Body of pancreas (tissue), 4 donors: ENCODE data around the gene POLD1. TPM values are rescaled to one million over a fixed set of nuclear protein-coding genes. Genes with fewer than 3 reads are reported as not detected.
A peak's percentile ranks its signal among the peaks of the same experiment; 100 is the strongest.

Experiments
- ATAC-seq: fragments of 150-250 bp; one replicate; pipeline ENCODE4 v1.9.1; 2016
- DNase-seq, 4 donors: peaks; one replicate each; pipeline ENCODE4 v3.0.0-alpha.2; 2019
- H3K27ac ChIP-seq, 4 donors: fragments of 200-600 bp; sonication (generic); 1 replicate in 3 of 4; 2 replicates in 1 of 4; pipeline versions ENCODE4 v1.5.1 to v1.6.1; 2016 to 2019; ENCODE audit warnings: mild to moderate bottlenecking in 1 of 4, mixed read lengths in 1 of 4, moderate library complexity in 1 of 4
- H3K27me3 ChIP-seq, 2 donors: fragments of 200-600 bp; sonication (generic); one replicate each; pipeline ENCODE4 v1.6.0; 2016; ENCODE audit warnings: mild to moderate bottlenecking in 1 of 2
- H3K36me3 ChIP-seq, 2 donors: fragments of 200-600 bp; sonication (generic); replicated peaks in 1 of 2; 2 replicates each; pipeline ENCODE4 v1.5.1; 2016; ENCODE audit warnings: low read depth in 2 of 2; ENCODE audit not compliant: insufficient read depth in 1 of 2
- H3K4me1 ChIP-seq: fragments of 200-600 bp; sonication (generic); one replicate; pipeline ENCODE4 v1.6.0; 2016
- H3K4me3 ChIP-seq, 2 donors: fragments of 200-600 bp; sonication (generic); 1 replicate in 1 of 2; 2 replicates in 1 of 2; pipeline ENCODE4 v1.5.1; 2016 to 2019
- H3K9me3 ChIP-seq, 3 donors: fragments of 200-600 bp; sonication (generic); 1 replicate in 2 of 3; 2 replicates in 1 of 3; pipeline ENCODE4 v1.5.1; 2016
- POLR2A ChIP-seq, 3 donors: fragments of 450-650 bp; IDR thresholded peaks; one replicate each; pipeline ENCODE4 v1.6.1; 2016; ENCODE audit warnings: antibody characterized with exemption in 3 of 3, mild to moderate bottlenecking in 2 of 3
- WGBS, 2 donors: methylation state at CpG; one replicate each; pipeline ENCODE4 v1.1.5; 2017; 5-methylcytosine and 5-hydroxymethylcytosine counted together
- intact Hi-C: fragments of 100-400 bp; cut with DNase I; formaldehyde crosslinking; loops from one replicate; pipeline ENCODE4 v1.15.1; 2023
- total RNA-seq, 2 donors: library from RNA; depleted of rRNA; stranded (reverse); fragments of >200 nt; gene quantifications; one replicate each; pipeline ENCODE4 v1.1.0, GENCODE V29; 2016
- TF ChIP-seq, protein P1 (sequence below), 7 experiments: fragments of 450-650 bp in 4 of 7; fragments of 200-600 bp in 3 of 7; sonication (generic) in 3 of 7; IDR thresholded peaks; one replicate each; pipeline ENCODE4 v1.5.1; 2016 to 2019; ENCODE audit warnings: antibody characterized with exemption in 7 of 7

POLD1 gene
- total RNA-seq, 2 donors from 2014 or later: 13.2 to 13.8 TPM

DNA sequence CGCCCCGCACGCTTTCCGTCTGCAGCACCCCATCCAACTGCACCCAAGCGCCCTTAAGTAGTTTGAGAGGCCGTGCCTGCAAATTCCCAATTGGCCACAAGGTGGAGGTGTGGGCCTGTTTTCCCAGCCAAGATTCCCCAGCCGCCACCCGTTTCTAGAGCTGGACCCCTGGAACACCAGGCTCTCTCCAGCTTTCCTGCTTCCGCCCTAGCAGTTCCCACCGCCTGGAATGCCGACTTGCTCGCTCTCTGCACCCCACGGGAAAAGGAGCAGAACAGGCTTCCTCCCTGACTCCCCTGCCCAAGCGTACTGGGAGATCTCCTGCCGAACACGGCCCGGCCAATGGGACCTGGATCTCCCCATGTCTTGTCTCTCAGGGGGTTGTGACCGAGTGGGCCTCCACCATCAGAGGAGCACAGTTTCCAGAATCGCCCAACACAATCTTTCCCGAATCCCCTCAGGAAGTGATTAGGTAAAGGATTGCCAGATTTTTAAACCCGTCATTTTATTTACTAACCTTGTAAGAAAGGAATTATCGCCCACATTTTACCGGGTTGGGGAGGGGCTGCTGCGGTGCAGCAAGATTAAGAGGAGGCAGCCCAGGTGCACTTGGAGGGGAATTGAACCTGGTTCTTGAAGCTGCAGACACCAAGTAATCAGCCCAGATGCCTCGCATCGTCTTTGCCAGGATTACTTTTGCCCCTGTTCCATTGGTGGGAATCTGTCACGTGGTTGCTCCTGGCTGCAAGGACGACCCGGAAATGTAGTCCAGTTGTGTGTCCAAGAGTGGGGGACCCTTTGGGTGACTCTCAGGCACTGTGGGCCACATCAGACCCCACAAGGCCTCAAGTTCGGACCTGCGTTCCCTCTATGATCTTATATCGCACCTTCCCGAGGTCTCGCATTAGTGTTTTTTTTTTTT lies 15.2 kb upstream of the POLD1 start:
- Histone ChIP-seq H3K4me1 (peaks cover 5% of the 10 kb centered on the region), H3K4me3 (peak overlapping the region; percentile 37 to 38), H3K27me3 (no peaks in the 10 kb centered on the region), H3K27ac (peak overlapping the region; percentile 6 to 85 (median 65)), H3K9me3 (no peaks in the 10 kb centered on the region), H3K36me3 (no peaks in the 10 kb centered on the region)
- WGBS, 2 donors: 7% methylated on average over 30 to 34 of the region's 34 CpGs
- peak; percentile 94 for ATAC-seq
- DNase-seq: peak; percentile 86 to 92 (median 88)
- TF ChIP-seq POLR2A (IDR thresholded peaks at IDR 0.05): peak in 2 of 3 donors; percentile 22 to 39
- TF ChIP-seq, protein P1, sequence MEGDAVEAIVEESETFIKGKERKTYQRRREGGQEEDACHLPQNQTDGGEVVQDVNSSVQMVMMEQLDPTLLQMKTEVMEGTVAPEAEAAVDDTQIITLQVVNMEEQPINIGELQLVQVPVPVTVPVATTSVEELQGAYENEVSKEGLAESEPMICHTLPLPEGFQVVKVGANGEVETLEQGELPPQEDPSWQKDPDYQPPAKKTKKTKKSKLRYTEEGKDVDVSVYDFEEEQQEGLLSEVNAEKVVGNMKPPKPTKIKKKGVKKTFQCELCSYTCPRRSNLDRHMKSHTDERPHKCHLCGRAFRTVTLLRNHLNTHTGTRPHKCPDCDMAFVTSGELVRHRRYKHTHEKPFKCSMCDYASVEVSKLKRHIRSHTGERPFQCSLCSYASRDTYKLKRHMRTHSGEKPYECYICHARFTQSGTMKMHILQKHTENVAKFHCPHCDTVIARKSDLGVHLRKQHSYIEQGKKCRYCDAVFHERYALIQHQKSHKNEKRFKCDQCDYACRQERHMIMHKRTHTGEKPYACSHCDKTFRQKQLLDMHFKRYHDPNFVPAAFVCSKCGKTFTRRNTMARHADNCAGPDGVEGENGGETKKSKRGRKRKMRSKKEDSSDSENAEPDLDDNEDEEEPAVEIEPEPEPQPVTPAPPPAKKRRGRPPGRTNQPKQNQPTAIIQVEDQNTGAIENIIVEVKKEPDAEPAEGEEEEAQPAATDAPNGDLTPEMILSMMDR (IDR thresholded peaks at IDR 0.05): peak; percentile 84 to 90 (median 86)
- intact Hi-C loops: loop anchor here (5.0 kb wide), 1 partner anchor 418 kb away; no protein-coding TSS in a partner anchor

DNA sequence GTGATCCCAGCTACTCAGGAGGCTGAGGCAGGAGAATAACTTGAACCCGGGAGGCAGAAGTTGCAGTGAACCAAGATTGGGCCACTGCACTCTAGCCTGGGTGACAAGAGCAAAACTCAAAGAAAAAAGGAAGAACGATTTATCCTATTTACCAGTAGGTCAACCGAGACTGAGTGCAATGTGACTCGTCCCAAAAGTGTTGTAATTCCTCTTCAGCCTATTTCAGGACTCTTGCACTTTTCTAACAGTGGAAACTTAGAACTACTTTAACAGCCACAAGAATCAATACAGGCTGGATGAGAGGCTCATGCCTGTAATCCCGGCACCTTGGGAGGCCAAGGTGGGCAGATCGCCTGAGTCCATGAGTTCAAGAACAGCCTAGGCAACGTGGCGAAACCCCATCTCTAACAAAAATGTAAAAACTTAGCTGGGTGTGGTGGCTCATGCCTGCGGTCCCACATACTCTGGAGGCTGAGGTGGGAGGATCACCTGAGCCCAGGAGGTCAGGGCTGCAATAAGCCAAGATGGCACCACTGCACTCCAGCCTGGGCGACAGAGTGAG lies 12.2 kb upstream of the POLD1 start:
- H3K27me3 ChIP-seq: no peaks in the 10 kb centered on the region
- H3K4me1 ChIP-seq: peaks cover 9% of the 10 kb centered on the region
- ATAC-seq (no peak), DNase-seq (no peak)
- H3K36me3 ChIP-seq: no peaks in the 10 kb centered on the region
- intact Hi-C loops: loop anchor here (5.0 kb wide), 1 partner anchor 90 kb away; no protein-coding TSS in a partner anchor
- H3K9me3 ChIP-seq: no peaks in the 10 kb centered on the region
- TF ChIP-seq, protein P1 (IDR thresholded peaks at IDR 0.05): no peak
- TF ChIP-seq POLR2A (IDR thresholded peaks at IDR 0.05): no peak
- H3K27ac ChIP-seq: no peak overlapping the region
- 72 to 77% methylated on average over 9 to 10 of the region's 10 CpGs for WGBS, 2 donors
- H3K4me3 ChIP-seq: no peak overlapping the region

DNA sequence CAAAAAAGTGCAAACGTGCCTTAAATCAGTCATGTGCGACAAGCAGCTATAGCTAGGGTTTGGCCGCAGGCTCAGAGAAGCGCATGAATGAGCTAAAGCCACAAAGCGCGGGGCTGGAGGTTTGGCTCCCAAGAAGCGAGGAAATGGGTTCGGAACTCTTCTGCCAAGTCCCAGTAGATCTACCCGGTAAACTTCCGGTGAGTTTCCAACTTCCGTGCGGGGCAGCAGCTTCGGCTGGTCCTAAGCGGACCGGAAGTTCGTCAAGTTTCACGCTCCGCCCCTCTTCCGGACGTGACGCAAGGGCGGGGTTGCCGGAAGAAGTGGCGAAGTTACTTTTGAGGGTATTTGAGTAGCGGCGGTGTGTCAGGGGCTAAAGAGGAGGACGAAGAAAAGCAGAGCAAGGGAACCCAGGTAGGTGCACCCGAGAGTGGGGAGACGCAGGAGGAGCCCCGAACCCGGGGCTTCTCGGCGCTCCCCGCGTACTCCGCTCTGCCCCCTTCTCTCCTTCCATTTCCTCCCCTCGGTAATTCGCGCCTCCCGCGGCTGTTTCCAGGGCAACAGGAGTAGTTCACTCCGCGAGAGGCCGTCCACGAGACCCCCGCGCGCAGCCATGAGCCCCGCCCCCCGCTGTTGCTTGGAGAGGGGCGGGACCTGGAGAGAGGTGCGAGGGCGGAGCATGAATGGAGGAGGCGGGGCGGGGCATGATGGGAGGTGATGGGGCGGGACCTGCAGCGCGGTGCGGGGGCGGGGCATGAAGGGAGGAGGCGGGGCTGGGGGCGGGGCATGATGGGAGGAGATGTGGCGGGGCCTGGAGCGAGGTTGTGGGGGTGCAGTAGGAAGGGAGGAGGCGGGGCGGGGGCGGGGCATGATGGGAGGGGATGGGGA lies 7.7 kb upstream of the POLD1 start, which contains the start of gene NR1H2:
TSS of gene NR1H2 (plus strand) at position 292 of the 885 bp plus-strand sequence. CDS start 1,149 bp downstream, outside the sequence.
- TF ChIP-seq, protein P1 (IDR thresholded peaks at IDR 0.05): no peak
- TF ChIP-seq POLR2A (IDR thresholded peaks at IDR 0.05): peak; percentile 19 to 89 (median 76)
- no peaks in the 10 kb centered on the region for H3K9me3 ChIP-seq
- peaks cover 4% of the 10 kb centered on the region for H3K4me1 ChIP-seq
- H3K27me3 ChIP-seq: no peaks in the 10 kb centered on the region
- peak; percentile 96 for ATAC-seq
- peak; percentile 95 to 97 (median 96) for DNase-seq
- 1 to 2% methylated on average over 40 to 52 of the region's 67 CpGs for WGBS, 2 donors
- H3K36me3 ChIP-seq: peaks cover 0 to 16% of the 10 kb centered on the region in 2 donors
- peak within 1 kb of the TSS; percentile 57 to 99 (median 96) for H3K27ac ChIP-seq
- peak within 1 kb of the TSS; percentile 79 to 94 for H3K4me3 ChIP-seq
- intact Hi-C loops: no loop called here

DNA sequence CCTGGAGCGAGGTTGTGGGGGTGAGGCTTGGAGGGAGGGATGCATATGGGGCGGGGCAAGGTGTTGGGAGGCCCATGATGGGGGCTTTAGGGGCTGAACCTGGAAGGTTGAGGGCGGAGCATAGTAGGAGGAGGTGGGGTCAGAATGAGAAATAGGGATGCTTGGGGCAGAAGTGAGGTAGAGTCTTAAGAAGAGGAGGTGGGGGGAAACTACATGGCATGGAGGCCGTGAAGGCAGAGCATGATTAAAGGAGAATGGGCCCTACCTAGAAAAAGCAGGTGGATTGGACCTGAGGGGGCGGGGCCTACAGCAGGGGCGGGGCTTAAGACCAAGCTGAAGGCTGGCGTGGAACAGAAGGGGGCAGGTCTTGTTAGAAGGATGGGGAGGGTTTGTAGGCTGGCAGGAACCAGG lies 7.1 kb upstream of the POLD1 start:
- ATAC-seq: no peak
- Histone ChIP-seq H3K4me1 (peaks cover 4% of the 10 kb centered on the region), H3K4me3 (no peak overlapping the region), H3K36me3 (peaks cover 0 to 19% of the 10 kb centered on the region in 2 donors), H3K9me3 (no peaks in the 10 kb centered on the region), H3K27me3 (no peaks in the 10 kb centered on the region), H3K27ac (peak overlapping the region in 2 of 4 donors; percentile 57 to 99)
- intact Hi-C loops: no loop called here
- TF ChIP-seq POLR2A (IDR thresholded peaks at IDR 0.05): no peak
- TF ChIP-seq, protein P1 (IDR thresholded peaks at IDR 0.05): no peak
- DNase-seq: peak; percentile 41 to 66 (median 60)
- 41 to 49% methylated on average over 7 of the region's 7 CpGs for WGBS, 2 donors
